GM20431 (cell line): ENCODE measurements around the gene ITGB4.

Experiments used
- in situ Hi-C: fragments of 300-500 bp; cut with MseI, MboI; formaldehyde crosslinking; loops from one replicate; pipeline ENCODE4 v1.15.0; 2020; ENCODE audit warnings: low sequenced_read_pairs; ENCODE audit not compliant: unreplicated experiment

ITGB4 gene

DNA sequence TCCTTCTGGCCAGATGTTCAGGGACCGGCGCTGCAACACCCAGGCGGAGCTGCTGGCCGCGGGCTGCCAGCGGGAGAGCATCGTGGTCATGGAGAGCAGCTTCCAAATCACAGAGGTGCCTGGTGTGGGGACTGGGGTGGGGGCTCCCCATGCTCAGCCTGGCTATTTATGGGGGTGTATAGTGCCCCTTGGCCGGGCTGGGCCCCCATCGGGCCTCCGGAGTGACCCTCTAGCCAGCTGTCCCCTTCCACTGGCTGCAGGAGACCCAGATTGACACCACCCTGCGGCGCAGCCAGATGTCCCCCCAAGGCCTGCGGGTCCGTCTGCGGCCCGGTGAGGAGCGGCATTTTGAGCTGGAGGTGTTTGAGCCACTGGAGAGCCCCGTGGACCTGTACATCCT, 6.1 kb downstream of the ITGB4 start:
- in situ Hi-C loops: no loop called here

DNA sequence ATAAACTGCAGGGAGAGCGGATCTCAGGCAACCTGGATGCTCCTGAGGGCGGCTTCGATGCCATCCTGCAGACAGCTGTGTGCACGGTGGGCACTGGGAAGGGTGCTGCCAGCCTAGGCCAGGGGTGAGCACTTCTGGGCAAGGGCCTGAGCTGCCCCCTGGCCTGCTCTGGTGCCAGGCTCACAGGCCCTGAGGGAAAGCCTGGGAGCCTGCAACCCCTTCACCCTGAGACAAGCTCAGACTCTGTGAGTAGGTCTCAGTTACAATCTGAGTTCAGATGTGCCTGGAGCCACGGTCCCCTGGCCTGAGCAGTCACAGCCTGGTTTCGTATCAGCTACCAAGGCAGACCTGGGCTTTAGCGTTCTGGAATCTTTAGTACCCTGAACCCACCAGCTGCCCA, 8.1 kb downstream of the ITGB4 start:
- in situ Hi-C loops: no loop called here

DNA sequence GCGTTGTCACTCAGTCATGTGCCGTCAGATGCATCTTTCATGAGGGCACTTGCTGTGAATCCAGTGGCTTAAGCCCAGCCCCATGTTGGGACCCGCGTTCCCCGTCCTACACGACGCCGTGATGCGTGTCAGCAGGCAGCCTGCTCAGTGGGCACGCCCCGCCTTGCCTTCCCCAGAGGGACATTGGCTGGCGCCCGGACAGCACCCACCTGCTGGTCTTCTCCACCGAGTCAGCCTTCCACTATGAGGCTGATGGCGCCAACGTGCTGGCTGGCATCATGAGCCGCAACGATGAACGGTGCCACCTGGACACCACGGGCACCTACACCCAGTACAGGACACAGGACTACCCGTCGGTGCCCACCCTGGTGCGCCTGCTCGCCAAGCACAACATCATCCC, 8.8 kb downstream of the ITGB4 start:
- in situ Hi-C loops: no loop called here

DNA sequence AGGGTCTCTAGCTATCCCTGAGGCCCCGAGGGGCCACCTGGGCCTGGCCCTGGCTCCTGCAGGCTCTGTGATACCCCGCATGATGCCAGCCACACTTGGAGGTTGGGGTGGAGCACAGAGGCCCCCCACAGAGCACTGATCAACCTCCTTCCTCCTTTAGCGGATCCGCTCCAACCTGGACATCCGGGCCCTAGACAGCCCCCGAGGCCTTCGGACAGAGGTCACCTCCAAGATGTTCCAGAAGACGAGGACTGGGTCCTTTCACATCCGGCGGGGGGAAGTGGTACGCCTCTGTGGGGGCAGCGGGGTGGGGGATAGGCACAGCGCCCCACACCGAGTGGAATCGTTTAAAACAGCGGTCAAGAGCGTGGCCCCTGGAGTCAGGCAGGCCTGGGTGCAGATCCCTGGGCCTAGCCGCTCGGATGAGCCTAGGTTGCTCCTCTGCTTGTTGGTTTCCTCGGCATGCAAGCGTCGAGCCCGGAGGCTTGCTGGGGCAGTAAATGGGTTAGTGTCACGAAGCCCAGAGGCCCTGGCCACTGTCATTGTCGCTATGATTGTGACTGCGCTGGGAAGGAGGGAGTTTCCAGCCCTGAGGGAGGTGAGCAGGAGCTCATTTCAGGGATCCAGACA, 9.9 kb downstream of the ITGB4 start:
- in situ Hi-C loops: no loop called here

DNA sequence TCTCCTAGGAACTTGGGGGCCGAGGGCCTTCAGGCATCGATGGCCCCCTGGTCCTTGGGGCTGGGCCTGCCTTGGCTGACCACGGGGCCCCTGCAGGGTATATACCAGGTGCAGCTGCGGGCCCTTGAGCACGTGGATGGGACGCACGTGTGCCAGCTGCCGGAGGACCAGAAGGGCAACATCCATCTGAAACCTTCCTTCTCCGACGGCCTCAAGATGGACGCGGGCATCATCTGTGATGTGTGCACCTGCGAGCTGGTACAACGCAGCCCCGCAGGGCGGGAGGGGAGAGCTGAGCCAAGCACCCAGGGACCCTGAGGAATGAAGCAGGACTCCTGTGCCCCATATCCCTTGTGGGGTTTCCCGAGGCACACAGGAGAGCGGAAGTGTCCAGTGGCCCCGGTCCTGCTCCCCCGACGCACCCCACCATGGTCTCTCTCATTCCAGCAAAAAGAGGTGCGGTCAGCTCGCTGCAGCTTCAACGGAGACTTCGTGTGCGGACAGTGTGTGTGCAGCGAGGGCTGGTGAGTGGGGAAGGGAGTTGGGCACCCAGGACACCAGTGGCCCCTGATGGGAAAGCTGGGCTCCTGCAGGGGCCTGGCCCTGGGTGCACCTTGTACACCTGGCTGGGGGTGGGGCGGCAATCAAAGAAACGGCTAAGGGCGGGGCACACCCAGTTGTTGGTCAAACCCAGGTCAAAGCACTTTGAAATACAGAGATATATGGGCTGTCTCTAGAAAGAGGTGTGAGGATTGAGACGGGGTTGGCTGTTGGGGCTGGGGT, 10.6 kb downstream of the ITGB4 start:
- in situ Hi-C loops: no loop called here

DNA sequence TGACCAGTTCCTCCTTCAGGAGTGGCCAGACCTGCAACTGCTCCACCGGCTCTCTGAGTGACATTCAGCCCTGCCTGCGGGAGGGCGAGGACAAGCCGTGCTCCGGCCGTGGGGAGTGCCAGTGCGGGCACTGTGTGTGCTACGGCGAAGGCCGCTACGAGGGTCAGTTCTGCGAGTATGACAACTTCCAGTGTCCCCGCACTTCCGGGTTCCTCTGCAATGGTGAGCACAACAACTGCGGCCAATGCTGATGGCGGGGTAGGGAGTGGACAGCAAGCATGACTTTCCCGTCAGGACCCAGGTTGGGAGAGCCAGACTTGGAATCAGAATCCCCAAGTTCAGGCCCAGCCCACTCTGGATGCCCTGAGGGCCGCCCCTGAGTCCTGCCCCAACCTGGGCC, 12.2 kb downstream of the ITGB4 start:
- in situ Hi-C loops: no loop called here

DNA sequence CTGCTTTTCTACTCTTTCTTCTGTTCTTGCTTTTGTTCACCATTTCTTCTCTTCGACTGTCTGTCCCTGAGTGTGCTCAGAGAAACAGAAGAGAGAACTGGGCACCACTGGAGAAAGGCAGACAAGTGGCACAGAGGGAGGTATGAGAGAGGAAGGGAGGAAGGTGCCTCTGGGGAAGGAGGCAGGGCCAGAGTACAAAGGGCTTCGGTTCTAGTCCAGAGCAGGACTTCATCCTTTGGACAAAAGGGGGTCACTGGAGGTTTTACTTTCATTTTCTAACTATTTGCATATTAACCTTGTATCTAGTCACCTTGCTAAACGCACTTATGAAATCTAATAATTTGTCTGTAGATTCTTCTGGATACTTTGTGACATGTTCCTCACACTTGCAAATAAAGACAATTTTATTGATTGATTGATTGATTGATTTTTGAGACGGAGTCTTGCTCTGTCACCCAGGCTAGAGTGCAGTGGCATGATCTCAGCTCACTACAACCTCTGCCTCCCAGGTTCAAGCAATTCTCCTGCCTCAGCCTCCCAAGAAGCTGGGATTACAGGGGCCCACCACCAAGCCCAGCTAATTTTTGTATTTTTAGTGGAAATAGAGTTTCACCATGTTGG, 13.5 kb downstream of the ITGB4 start:
- in situ Hi-C loops: no loop called here

DNA sequence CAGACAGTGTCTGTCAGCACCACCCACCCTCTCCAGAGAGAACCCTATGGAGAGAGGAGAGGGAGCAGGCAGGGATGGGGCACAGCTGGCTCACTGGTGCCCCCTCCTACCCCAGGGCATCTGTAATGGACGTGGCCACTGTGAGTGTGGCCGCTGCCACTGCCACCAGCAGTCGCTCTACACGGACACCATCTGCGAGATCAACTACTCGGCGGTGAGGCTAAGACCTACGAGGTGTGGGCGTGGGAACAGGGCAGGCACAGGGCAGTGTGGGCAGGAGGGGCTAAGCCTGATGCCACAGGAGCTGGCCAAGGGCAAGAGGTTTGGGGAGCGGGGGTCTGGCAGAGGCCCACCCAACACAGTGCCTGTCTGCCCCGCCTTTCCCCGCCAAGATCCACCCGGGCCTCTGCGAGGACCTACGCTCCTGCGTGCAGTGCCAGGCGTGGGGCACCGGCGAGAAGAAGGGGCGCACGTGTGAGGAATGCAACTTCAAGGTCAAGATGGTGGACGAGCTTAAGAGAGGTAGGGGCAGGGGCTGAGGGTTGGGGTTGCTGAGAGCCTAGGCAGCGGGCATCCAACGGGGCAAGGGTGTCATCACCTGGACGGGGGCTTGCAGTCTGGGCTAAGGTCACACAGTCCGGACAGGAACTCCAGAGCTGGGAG, 15.0 kb downstream of the ITGB4 start:
- in situ Hi-C loops: no loop called here

DNA sequence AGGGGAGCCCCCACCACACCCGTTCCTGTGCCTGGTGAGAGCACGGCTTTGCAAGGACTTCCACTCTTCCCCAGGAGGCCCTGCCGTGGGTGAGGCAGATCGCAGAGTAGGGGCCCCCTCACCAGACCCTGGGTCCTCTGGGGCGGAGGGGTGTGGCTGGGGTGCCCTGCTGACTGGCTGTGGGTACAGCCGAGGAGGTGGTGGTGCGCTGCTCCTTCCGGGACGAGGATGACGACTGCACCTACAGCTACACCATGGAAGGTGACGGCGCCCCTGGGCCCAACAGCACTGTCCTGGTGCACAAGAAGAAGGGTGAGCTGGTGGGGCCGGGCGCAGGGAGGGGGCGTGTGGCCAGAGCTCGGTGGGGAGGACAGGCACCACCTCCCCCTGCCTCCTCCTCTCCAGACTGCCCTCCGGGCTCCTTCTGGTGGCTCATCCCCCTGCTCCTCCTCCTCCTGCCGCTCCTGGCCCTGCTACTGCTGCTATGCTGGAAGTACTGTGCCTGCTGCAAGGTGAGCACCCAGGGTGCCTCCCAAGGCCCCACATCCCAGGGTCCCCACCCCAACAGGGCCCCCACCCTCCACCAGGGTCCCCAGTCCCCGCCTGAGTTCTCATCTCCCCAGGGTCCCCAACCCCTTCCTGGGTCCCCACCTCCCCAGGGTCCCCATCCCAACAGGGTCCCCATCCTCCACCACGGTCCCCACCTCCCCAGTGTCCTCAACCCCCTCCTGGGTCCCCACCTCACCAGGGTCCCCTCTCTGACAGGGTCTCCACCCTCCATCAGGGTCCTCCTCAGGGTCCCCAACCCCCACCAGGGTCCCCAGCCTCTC, 16.1 kb downstream of the ITGB4 start:
- in situ Hi-C loops: no loop called here

DNA sequence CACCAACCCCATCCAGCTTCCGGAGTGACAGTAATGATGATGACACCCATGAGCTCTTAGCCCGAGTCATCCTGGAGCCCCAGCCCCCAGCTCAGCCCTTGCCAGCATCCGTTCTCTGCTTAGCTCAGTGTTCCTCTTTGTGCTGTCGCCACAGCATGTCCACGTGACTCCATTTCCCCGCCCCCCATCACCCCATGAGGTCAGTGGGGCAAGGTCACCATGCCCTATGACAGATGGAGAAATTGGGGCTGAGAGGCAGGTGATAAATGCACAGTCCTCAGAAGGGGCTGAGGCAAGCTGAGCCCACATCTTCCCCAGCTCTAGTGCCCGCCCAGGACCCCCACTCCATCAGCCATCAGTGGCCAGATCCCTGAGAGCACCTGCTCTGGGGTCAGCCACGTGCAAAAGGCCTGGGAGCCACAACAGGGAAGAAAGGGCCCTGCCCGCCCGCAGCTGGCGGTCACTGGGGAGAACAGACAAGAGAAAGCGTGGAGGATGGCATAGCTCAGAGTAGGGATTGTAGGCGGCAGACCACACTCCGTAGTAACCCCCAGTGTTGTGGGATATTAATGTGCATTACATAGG, 17.1 kb downstream of the ITGB4 start:
- in situ Hi-C loops: no loop called here

DNA sequence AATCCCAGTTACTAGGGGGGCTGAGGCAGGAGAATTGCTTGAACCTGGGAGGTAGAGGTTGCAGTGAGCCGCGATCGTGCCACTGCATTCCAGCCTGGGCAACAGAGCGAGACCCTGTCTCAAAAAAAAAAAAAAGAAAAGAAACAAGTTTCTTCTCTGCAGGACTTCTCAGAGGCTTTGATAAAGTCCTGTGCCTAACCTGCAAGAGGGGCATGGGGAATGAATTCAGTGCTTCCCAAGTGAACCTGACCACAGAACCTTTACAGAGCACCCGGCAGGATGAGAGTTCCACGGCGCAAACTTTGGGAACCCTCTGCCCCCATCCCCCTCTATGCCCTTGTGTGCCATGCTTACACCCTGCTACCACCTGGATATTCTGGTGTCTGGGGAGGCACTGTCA, 17.9 kb downstream of the ITGB4 start:
- in situ Hi-C loops: no loop called here

DNA sequence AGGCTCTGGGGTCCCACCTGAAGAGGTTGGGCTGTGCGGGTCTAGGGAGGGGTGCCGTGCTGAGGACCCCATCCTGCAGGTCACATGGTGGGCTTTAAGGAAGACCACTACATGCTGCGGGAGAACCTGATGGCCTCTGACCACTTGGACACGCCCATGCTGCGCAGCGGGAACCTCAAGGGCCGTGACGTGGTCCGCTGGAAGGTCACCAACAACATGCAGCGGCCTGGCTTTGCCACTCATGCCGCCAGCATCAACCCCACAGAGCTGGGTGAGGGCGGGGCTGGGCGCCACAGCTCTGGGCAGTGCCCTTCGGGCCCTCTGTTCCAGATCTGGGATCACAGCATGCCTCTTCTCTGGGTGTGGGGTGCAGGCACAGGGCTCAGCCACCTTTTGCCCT, 18.5 kb downstream of the ITGB4 start:
- in situ Hi-C loops: loop anchor here (10.0 kb wide), 1 partner anchor 65 kb away; no protein-coding TSS in a partner anchor

DNA sequence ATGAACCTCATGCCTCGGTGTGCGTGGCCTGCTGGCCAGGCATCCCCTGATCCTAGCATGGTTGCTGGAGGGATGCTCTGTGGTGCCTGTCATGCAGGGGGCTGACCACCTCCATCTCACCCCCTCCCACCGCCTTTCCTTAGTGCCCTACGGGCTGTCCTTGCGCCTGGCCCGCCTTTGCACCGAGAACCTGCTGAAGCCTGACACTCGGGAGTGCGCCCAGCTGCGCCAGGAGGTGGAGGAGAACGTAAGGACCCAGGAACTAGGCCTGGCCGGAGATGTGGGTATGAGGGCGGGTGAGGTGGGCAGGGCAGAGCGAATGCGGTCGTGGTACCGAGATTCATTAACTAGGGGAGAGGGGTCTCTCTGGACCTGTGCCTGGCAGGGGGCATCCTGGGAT, 19.0 kb downstream of the ITGB4 start:
- in situ Hi-C loops: loop anchor here (10.0 kb wide), 1 partner anchor 65 kb away; no protein-coding TSS in a partner anchor

DNA sequence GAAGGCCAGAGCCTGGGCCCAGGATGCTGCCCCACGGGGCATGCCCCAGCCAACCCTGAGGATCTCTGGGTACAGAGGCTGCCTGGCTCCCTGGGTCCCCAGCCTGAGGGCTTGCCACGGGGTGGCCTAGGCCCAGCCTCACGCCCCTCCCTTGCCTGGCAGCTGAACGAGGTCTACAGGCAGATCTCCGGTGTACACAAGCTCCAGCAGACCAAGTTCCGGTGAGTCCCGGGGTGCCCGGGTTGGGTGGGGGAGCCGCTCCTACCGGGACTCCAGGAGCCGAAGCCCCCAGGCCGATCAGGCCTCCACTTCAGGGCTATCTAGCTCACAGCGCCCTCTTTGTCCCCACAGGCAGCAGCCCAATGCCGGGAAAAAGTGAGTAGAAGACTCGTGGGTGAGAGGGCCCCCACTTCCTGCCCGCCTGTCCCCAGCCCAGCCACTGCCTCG, 19.4 kb downstream of the ITGB4 start:
- in situ Hi-C loops: loop anchor here (10.0 kb wide), 1 partner anchor 66 kb away; no protein-coding TSS in a partner anchor

DNA sequence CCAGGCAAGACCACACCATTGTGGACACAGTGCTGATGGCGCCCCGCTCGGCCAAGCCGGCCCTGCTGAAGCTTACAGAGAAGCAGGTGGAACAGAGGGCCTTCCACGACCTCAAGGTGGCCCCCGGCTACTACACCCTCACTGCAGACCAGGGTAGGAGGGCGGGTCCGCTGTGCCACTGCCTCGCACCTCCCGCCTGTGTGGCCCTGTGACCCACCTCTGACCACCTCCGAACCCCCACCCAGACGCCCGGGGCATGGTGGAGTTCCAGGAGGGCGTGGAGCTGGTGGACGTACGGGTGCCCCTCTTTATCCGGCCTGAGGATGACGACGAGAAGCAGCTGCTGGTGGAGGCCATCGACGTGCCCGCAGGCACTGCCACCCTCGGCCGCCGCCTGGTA, 21.1 kb downstream of the ITGB4 start:
- in situ Hi-C loops: loop anchor here (10.0 kb wide), 1 partner anchor 68 kb away; no protein-coding TSS in a partner anchor

DNA sequence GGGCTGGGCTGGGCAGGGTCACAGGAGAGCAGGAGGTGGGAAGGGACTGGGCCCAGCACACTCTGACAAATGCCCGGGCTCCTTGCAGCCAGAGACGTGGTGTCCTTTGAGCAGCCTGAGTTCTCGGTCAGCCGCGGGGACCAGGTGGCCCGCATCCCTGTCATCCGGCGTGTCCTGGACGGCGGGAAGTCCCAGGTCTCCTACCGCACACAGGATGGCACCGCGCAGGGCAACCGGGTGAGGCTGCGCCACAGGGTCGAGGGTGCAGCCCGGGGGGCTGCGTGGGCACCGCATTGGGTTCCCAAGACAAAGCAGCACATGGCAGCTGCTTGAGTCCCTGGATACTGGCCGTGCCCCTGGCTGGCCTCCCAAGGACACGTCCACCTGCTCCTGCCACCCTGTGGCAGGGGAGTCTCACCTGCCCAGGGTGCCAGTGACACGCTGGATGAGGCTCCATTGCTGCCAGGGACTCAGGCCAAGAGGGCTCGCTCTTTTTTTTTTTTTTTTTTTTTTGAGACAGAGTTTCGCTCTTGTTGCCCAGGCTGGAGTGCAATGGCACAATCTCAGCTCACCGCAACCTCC, 22.5 kb downstream of the ITGB4 start:
- in situ Hi-C loops: loop anchor here (10.0 kb wide), 1 partner anchor 69 kb away; no protein-coding TSS in a partner anchor

DNA sequence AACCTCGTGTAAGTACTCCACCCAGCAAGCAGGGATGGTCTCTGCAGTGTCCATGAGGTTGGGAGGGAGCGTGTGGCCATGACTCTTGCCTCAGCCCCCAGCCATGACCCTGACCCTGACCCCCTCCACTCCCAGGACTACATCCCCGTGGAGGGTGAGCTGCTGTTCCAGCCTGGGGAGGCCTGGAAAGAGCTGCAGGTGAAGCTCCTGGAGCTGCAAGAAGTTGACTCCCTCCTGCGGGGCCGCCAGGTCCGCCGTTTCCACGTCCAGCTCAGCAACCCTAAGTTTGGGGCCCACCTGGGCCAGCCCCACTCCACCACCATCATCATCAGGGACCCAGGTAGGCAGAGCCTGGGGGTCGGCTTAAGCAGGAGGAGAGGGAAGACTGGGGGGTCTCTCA, 27.4 kb downstream of the ITGB4 start:
- in situ Hi-C loops: loop anchor here (10.0 kb wide), 1 partner anchor 74 kb away; no protein-coding TSS in a partner anchor

DNA sequence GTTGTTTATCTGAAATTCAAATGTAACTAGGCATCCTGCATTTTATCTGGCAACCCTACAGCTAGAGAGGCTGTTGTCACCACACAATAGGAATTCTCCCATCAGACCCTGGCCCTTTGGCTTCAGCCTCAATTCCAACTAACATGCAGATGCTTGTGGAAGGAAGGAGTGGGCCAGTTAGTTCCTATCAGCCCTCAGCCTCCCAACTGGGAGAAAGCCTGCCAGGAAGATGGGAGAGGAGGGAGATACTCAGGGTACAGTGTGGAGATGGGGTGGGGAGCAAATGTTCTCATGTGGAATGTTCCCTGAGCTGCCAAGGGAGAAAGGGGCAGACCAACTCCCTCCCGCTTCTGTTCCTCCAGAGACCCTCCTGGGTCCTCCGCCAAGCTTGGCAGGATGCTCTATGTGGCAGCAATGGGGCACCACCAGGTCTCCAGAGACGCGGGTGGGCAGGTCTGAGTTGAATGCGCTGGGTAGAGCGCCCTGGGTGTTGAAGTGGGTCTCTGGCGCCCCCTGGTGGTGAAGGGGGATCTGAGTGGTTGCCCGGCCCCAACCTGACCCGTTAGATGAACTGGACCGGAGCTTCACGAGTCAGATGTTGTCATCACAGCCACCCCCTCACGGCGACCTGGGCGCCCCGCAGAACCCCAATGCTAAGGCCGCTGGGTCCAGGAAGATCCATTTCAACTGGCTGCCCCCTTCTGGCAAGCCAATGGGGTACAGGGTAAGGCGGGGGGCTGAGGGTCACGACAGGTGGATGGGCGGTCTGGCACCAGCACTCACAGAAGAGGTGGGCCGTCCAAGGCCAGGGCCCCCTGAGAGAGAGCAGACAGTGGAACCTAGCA, 28.5 kb downstream of the ITGB4 start:
- in situ Hi-C loops: loop anchor here (10.0 kb wide), 1 partner anchor 75 kb away; no protein-coding TSS in a partner anchor
